Calu3 (cell line): ENCODE results near the gene PLSCR1. TPM values are rescaled to one million over a fixed set of nuclear protein-coding genes. Genes with fewer than 3 reads are reported as not detected.
A peak's percentile ranks its signal among the peaks of the same experiment; 100 is the strongest.

ENCODE experiments used
- BruUV-seq: library from RNA; stranded (reverse); fragments of 400-500 nt; replicated peaks from 2 replicates; lab custom pipeline; 2021; lab: Mats Ljungman, UMichigan
- CTCF ChIA-PET: fragments of 300-600 bp; sonication (Branson Sonifier 250); formaldehyde crosslinking; loops from one replicate; lab custom pipeline; 2022; ENCODE audit warnings: antibody characterized with exemption; lab: Charles Lee
- DNase-seq: peaks from one replicate; pipeline ENCODE4 v3.0.0; 2022
- H3K27ac Mint-ChIP-seq: one replicate; pipeline ENCODE4 v1.8.0; 2022; ENCODE audit warnings: mixed read lengths; ENCODE audit not compliant: unreplicated experiment
- H3K27me3 Mint-ChIP-seq: one replicate; pipeline ENCODE4 v1.8.0; 2022; ENCODE audit warnings: mixed read lengths; ENCODE audit not compliant: unreplicated experiment
- H3K36me3 Mint-ChIP-seq: one replicate; pipeline ENCODE4 v1.8.0; 2022; ENCODE audit warnings: mild to moderate bottlenecking, moderate library complexity, mixed read lengths; ENCODE audit not compliant: insufficient read depth, unreplicated experiment
- H3K4me1 Mint-ChIP-seq: one replicate; pipeline ENCODE4 v1.8.0; 2022; ENCODE audit warnings: mild to moderate bottlenecking, low read depth, mixed read lengths; ENCODE audit not compliant: unreplicated experiment
- H3K4me3 Mint-ChIP-seq: one replicate; pipeline ENCODE4 v1.8.0; 2022; ENCODE audit warnings: mild to moderate bottlenecking, low read depth, moderate library complexity, mixed read lengths; ENCODE audit not compliant: unreplicated experiment
- H3K9me3 Mint-ChIP-seq: one replicate; pipeline ENCODE4 v1.8.0; 2022; ENCODE audit warnings: low read depth, mixed read lengths; ENCODE audit not compliant: unreplicated experiment
- intact Hi-C: fragments of 100-400 bp; cut with micrococcal nuclease; formaldehyde crosslinking; loops from one replicate; pipeline ENCODE4 v1.10.0; 2022; ENCODE audit not compliant: unreplicated experiment
- total RNA-seq: library from RNA; stranded (reverse); gene quantifications from 2 replicates; pipeline ENCODE4 v1.2.3, GENCODE V29; 2022
- TF ChIP-seq, protein P1 (sequence below): fragments of 200-600 bp; IDR thresholded peaks from one replicate; pipeline ENCODE4 v1.8.0; 2022; ENCODE audit warnings: antibody characterized with exemption; ENCODE audit not compliant: unreplicated experiment

PLSCR1 gene
- total RNA-seq, 1 experiment from 2014 or later: 887 TPM

DNA sequence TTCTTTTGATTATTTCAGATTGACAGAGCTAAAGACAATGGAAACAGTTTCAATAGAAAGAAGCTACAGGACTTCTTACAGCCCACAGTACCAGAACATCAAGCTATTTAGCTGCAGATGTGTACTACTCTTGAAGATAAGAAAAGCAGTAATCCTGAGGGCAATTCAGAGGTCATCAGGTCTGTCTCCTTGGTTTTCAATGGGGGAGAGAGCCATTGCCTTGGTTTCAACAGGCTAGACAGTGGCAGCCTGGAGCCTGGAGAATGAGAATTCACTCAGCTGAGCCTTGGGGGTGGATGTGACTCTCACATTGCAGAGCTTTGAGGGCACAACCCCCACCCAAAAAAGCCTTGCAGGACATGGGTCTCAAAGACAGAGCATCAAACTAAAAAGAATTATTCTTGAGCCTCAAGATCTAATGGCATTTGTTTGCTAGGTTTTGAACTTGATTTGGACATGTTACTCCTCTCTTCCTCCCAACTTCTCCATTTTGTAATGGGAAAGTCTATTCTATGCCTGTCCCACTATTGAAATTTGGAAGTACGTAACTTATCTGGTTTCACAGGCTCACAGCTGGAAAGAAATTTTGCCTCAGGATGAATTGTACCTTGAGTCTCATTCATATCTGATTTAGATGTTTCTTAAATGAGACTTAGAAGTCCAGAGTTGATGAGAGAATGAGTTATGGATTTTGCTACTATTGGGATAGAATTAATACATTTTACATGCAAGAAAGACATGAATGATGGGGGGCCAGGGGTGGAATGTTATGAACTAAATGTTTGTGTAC lies 36.9 kb downstream of the PLSCR1 start:
- intact Hi-C loops: loop anchor here (1.0 to 2.0 kb wide), 2 partner anchors 70 to 285 kb away; no protein-coding TSS in a partner anchor
- Mint-ChIP-seq H3K27me3 (no peaks in the 10 kb centered on the region), H3K4me1 (peaks cover 92% of the 10 kb centered on the region), H3K36me3 (peaks cover 83% of the 10 kb centered on the region), H3K9me3 (peaks cover 7% of the 10 kb centered on the region), H3K27ac (peak overlapping the region; percentile 100), H3K4me3 (peak overlapping the region; percentile 45)
- TF ChIP-seq, protein P1, sequence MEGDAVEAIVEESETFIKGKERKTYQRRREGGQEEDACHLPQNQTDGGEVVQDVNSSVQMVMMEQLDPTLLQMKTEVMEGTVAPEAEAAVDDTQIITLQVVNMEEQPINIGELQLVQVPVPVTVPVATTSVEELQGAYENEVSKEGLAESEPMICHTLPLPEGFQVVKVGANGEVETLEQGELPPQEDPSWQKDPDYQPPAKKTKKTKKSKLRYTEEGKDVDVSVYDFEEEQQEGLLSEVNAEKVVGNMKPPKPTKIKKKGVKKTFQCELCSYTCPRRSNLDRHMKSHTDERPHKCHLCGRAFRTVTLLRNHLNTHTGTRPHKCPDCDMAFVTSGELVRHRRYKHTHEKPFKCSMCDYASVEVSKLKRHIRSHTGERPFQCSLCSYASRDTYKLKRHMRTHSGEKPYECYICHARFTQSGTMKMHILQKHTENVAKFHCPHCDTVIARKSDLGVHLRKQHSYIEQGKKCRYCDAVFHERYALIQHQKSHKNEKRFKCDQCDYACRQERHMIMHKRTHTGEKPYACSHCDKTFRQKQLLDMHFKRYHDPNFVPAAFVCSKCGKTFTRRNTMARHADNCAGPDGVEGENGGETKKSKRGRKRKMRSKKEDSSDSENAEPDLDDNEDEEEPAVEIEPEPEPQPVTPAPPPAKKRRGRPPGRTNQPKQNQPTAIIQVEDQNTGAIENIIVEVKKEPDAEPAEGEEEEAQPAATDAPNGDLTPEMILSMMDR: no peak
- CTCF ChIA-PET: interaction anchor here (1.0 to 1.9 kb wide), 5 partner anchors 16 to 194 kb away, joined by 3 to 6 read pairs (median 5); partner anchors contain the start of gene PLSCR2
- TSS peak; percentile 79 for BruUV-seq
- no peak for DNase-seq

GRCh38 chr3:146505516-146505915 lies 38.9 kb downstream of the PLSCR1 start:
- intact Hi-C loops: no loop called here
- peak overlapping the region; percentile 100 for H3K27ac Mint-ChIP-seq
- no peaks in the 10 kb centered on the region for H3K27me3 Mint-ChIP-seq
- H3K36me3 Mint-ChIP-seq: peaks cover 66% of the 10 kb centered on the region
- no peak for DNase-seq
- peaks cover 75% of the 10 kb centered on the region for H3K4me1 Mint-ChIP-seq
- BruUV-seq: no TSS peak
- CTCF ChIA-PET: interaction anchor here (1.1 to 2.0 kb wide), 4 partner anchors 8 to 179 kb away, joined by 3 to 5 read pairs (median 4); partner anchors contain the start of gene PLSCR1
- H3K4me3 Mint-ChIP-seq: no peak overlapping the region
- TF ChIP-seq, protein P1: no peak
- H3K9me3 Mint-ChIP-seq: peaks cover 7% of the 10 kb centered on the region

DNA sequence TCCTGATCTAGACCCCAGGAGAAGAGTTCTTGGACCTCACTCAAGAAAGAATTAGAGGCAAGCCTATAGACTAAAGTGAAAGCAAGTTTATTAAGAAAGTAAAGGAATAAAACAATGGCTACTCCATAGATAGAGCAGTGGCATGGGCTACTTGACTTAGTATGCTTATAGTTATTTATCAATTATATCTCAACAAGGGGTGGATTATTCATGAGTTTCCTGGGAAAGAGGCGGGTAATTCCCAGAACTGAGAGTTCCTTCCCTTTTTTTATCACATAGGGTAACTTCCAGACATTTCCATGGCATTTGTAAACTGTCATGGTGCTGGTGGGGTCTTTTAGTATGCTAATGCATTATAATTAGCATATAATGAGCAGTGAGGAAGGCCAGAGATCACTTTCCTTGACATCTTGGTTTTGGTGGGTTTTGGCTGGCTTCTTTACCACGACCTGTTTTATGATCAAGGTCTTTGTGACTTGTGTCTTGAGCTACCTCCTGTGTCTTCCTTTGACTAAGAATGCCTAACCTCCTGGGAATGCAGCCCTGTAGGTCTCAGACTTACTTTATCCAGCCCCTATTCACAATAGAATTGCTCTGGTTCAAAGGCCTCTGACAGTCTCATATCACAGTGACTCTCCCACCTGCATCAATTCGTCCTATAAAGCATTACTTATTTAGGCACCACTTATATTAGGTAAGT lies 39.8 kb downstream of the PLSCR1 start:
- H3K36me3 Mint-ChIP-seq: peaks cover 61% of the 10 kb centered on the region
- no peak for DNase-seq
- H3K9me3 Mint-ChIP-seq: peaks cover 7% of the 10 kb centered on the region
- CTCF ChIA-PET: interaction anchor here (0.8 to 2.0 kb wide), 5 partner anchors 9 to 282 kb away, joined by 3 to 8 read pairs (median 5); partner anchors contain the start of gene PLSCR1
- no peaks in the 10 kb centered on the region for H3K27me3 Mint-ChIP-seq
- peak overlapping the region; percentile 100 for H3K27ac Mint-ChIP-seq
- intact Hi-C loops: no loop called here
- TF ChIP-seq, protein P1: no peak
- H3K4me1 Mint-ChIP-seq: peaks cover 67% of the 10 kb centered on the region
- no TSS peak for BruUV-seq
- H3K4me3 Mint-ChIP-seq: peak overlapping the region; percentile 69

- peaks cover 58% of the 10 kb centered on the region for H3K4me1 Mint-ChIP-seq
- H3K4me3 Mint-ChIP-seq: peak overlapping the region; percentile 69
- intact Hi-C loops: loop anchor here (1.0 to 2.0 kb wide), 4 partner anchors 33 to 169 kb away; no protein-coding TSS in a partner anchor
Measured at GRCh38 chr3:146503461-146504202, 40.8 kb downstream of the PLSCR1 start.

More at GRCh38 chr3:146503461-146504202, 40.8 kb downstream of the PLSCR1 start:
- peak overlapping the region; percentile 100 for H3K27ac Mint-ChIP-seq
- H3K36me3 Mint-ChIP-seq: peaks cover 53% of the 10 kb centered on the region
- peak; percentile 88 for DNase-seq
- H3K27me3 Mint-ChIP-seq: no peaks in the 10 kb centered on the region
- peaks cover 7% of the 10 kb centered on the region for H3K9me3 Mint-ChIP-seq
- CTCF ChIA-PET: interaction anchor here (0.5 to 2.0 kb wide), 7 partner anchors 10 to 281 kb away, joined by 3 to 8 read pairs (median 3); partner anchors contain the start of gene PLSCR1
- no TSS peak for BruUV-seq
- TF ChIP-seq, protein P1: peak; percentile 21
